ENCODE results near the gene SREBF1. TPM values are rescaled to one million over a fixed set of nuclear protein-coding genes. Genes with fewer than 3 reads are reported as not detected.

The SREBF1 gene
- polyA plus RNA-seq, 1 of the 3 experiments (the other 2 are of a cell fraction), result 20.4 TPM

GRCh38 chr17:17841601-17842025, 4.8 kb upstream of the SREBF1 start:
- Histone ChIP-seq H3K36me3 (replicated peaks in 1 of 2; ENCODE audit: control insufficient read depth in 1 of 2, insufficient read depth in 2 of 2, low read length in 1 of 2) (peaks cover 0 to 4% of the 10 kb centered on the region in 2 experiments), H3K27ac (ENCODE audit: low read depth in 2 of 2, low read length in 1 of 2) (peak overlapping the region; percentile 88 to 98; a peak in 3 of 4 replicates), H3F3A (replicated peaks; ENCODE audit: insufficient read depth) (peaks cover 17% of the 10 kb centered on the region), H4K20me1 (ENCODE audit: insufficient read depth) (no peaks in the 10 kb centered on the region), H3K4me2 (no peak overlapping the region), H3K9me2 (no peaks in the 10 kb centered on the region), H3K27me3 (ENCODE audit: insufficient read depth) (no peaks in the 10 kb centered on the region), H3K9ac (no peak overlapping the region), H3K4me1 (ENCODE audit: control insufficient read depth in 1 of 2, insufficient read depth in 2 of 2, low read depth in 1 of 2, low read length in 1 of 2) (peaks cover 22 to 83% of the 10 kb centered on the region in 2 experiments; a peak in 3 of 4 replicates), H3K79me2 (ENCODE audit: insufficient read depth) (no peaks in the 10 kb centered on the region), H3K9me3 (no peaks in the 10 kb centered on the region), H2AFZ (ENCODE audit: low read depth) (no peak overlapping the region), H3K4me3 (ENCODE audit: low read depth in 2 of 2, low read length in 1 of 2) (no peak overlapping the region)
- DNase-seq, result no peak
- TF ChIP-seq YY1 (IDR thresholded peaks at IDR 0.05; ENCODE audit: low read depth) (no peak), GATA2 (CRISPR knock-in tag; IDR thresholded peaks at IDR 0.05) (no peak), ELF1 (IDR thresholded peaks at IDR 0.05) (no peak), EZH2phosphoT487 (IDR thresholded peaks at IDR 0.05; ENCODE audit: borderline replicate concordance, low read depth) (no peak), RAD21 (IDR thresholded peaks at IDR 0.05; ENCODE audit: low read length) (no peak), EP300 (IDR thresholded peaks at IDR 0.05; ENCODE audit: borderline replicate concordance in 1 of 2, low read depth in 1 of 2, low read length in 1 of 2) (no peak), CTCF (IDR thresholded peaks at IDR 0.05) (no peak), MXI1 (IDR thresholded peaks at IDR 0.05; ENCODE audit: low read depth, low read length) (no peak), TEAD4 (IDR thresholded peaks at IDR 0.05; ENCODE audit: borderline replicate concordance, insufficient read depth) (no peak), IRF3 (IDR thresholded peaks at IDR 0.05; ENCODE audit: low read depth, low read length) (no peak), PBX3 (IDR thresholded peaks at IDR 0.05) (no peak), SMC3 (IDR thresholded peaks at IDR 0.05; ENCODE audit: low read depth, low read length) (no peak), FOXJ3 (CRISPR knock-in tag; IDR thresholded peaks at IDR 0.05) (no peak), TAF1 (IDR thresholded peaks at IDR 0.05; ENCODE audit: borderline replicate concordance, low read depth, low read length) (no peak), MAX (IDR thresholded peaks at IDR 0.05; ENCODE audit: low read depth) (no peak)
- ChIA-PET CTCF (interaction anchor here (1.2 to 8.1 kb wide), 6 partner anchors 12 to 161 kb away, joined by 3 to 48 read pairs (median 5); partner anchors contain the start of gene RAI1), POLR2A (interaction anchor here (1.1 to 2.2 kb wide), 2 partner anchors 8 to 10 kb away, joined by 4 to 8 read pairs; no protein-coding TSS in a partner anchor)
- 100% methylated on average over 1 of the region's 1 CpG for WGBS (ENCODE audit: low lambda C conversion rate)
